Measurements from ENCODE around the gene WNK2.

WNK2 gene

GRCh38 chr9:93200449-93200742 is 16.5 kb downstream of the WNK2 start:
- no peak for DNase-seq (ENCODE audit: low read depth)

- no peak for DNase-seq (ENCODE audit: low read depth)
Measured at GRCh38 chr9:93200989-93201334, 17.0 kb downstream of the WNK2 start.

- no peak for DNase-seq (ENCODE audit: low read depth)
Measured at GRCh38 chr9:93203026-93203717, 19.2 kb downstream of the WNK2 start.

- DNase-seq (ENCODE audit: low read depth): no peak
Measured at GRCh38 chr9:93203718-93204469, 20.0 kb downstream of the WNK2 start.

- no peak for DNase-seq (ENCODE audit: low read depth)
Measured at GRCh38 chr9:93204470-93205043, 20.6 kb downstream of the WNK2 start.

- no peak for DNase-seq (ENCODE audit: low read depth)
Measured at GRCh38 chr9:93205045-93205768, 21.3 kb downstream of the WNK2 start.

- no peak for DNase-seq (ENCODE audit: low read depth)
Measured at GRCh38 chr9:93205896-93206575, 22.1 kb downstream of the WNK2 start.

- no peak for DNase-seq (ENCODE audit: low read depth)
Measured at GRCh38 chr9:93206576-93207155, 22.7 kb downstream of the WNK2 start.

GRCh38 chr9:93207326-93207814 is 23.4 kb downstream of the WNK2 start:
- DNase-seq (ENCODE audit: low read depth): no peak

GRCh38 chr9:93207860-93208734 is 24.2 kb downstream of the WNK2 start:
- no peak for DNase-seq (ENCODE audit: low read depth)

GRCh38 chr9:93209097-93209496 is 25.2 kb downstream of the WNK2 start:
- DNase-seq (ENCODE audit: low read depth): no peak

- DNase-seq (ENCODE audit: low read depth): no peak
Measured at GRCh38 chr9:93209576-93210323, 25.8 kb downstream of the WNK2 start.

GRCh38 chr9:93210324-93210973 is 26.5 kb downstream of the WNK2 start:
- no peak for DNase-seq (ENCODE audit: low read depth)

- no peak for DNase-seq (ENCODE audit: low read depth)
Measured at GRCh38 chr9:93210974-93211653, 27.2 kb downstream of the WNK2 start.

GRCh38 chr9:93211654-93212001 is 27.7 kb downstream of the WNK2 start:
- no peak for DNase-seq (ENCODE audit: low read depth)

- no peak for DNase-seq (ENCODE audit: low read depth)
Measured at GRCh38 chr9:93212409-93212808, 28.5 kb downstream of the WNK2 start.

- no peak for DNase-seq (ENCODE audit: low read depth)
Measured at GRCh38 chr9:93216073-93216365, 32.1 kb downstream of the WNK2 start.

- no peak for DNase-seq (ENCODE audit: low read depth)
Measured at GRCh38 chr9:93217706-93218105, 33.8 kb downstream of the WNK2 start.

GRCh38 chr9:93218161-93218560 is 34.2 kb downstream of the WNK2 start:
- no peak for DNase-seq (ENCODE audit: low read depth)

Data from non-pigmented ciliary epithelial cell (primary cell).